ENCODE data around the gene ADGRD2. TPM values are rescaled to one million over a fixed set of nuclear protein-coding genes. Genes with fewer than 3 reads are reported as not detected.

Gene ADGRD2
- total RNA-seq, 1 experiment from 2014 or later = not detected

- DNase-seq (ENCODE audit: low read depth) = no peak
- in situ Hi-C loops (cut with HindIII; ENCODE audit: low pct_unique_long_range_greater_than_20kb, low sequenced_read_pairs) = no loop called here
These were observed 50.8 kb downstream of the ADGRD2 start for GRCh38 chr9:124500796-124501611.

GRCh38 chr9:124501771-124502320 lies 51.6 kb downstream of the ADGRD2 start:
- no peak for DNase-seq (ENCODE audit: low read depth)
- in situ Hi-C loops (cut with HindIII; ENCODE audit: low pct_unique_long_range_greater_than_20kb, low sequenced_read_pairs) = no loop called here

GRCh38 chr9:124502711-124503702 lies 52.8 kb downstream of the ADGRD2 start:
- in situ Hi-C loops (cut with HindIII; ENCODE audit: low pct_unique_long_range_greater_than_20kb, low sequenced_read_pairs) = no loop called here
- no peak for DNase-seq (ENCODE audit: low read depth)

- no peak for DNase-seq (ENCODE audit: low read depth)
- in situ Hi-C loops (cut with HindIII; ENCODE audit: low pct_unique_long_range_greater_than_20kb, low sequenced_read_pairs) = no loop called here
These were observed 53.7 kb downstream of the ADGRD2 start for GRCh38 chr9:124503713-124504529.

GRCh38 chr9:124504530-124505005 lies 54.3 kb downstream of the ADGRD2 start:
- DNase-seq (ENCODE audit: low read depth) = no peak
- in situ Hi-C loops (cut with HindIII; ENCODE audit: low pct_unique_long_range_greater_than_20kb, low sequenced_read_pairs) = no loop called here

GRCh38 chr9:124505006-124505900 lies 55.0 kb downstream of the ADGRD2 start:
- in situ Hi-C loops (cut with HindIII; ENCODE audit: low pct_unique_long_range_greater_than_20kb, low sequenced_read_pairs) = no loop called here
- no peak for DNase-seq (ENCODE audit: low read depth)

GRCh38 chr9:124505901-124506346 lies 55.7 kb downstream of the ADGRD2 start:
- in situ Hi-C loops (cut with HindIII; ENCODE audit: low pct_unique_long_range_greater_than_20kb, low sequenced_read_pairs) = no loop called here
- no peak for DNase-seq (ENCODE audit: low read depth)

GRCh38 chr9:124506433-124506832 lies 56.2 kb downstream of the ADGRD2 start:
- no peak for DNase-seq (ENCODE audit: low read depth)
- in situ Hi-C loops (cut with HindIII; ENCODE audit: low pct_unique_long_range_greater_than_20kb, low sequenced_read_pairs) = no loop called here

GRCh38 chr9:124506931-124507879 lies 57.0 kb downstream of the ADGRD2 start, which contains the start of gene NR5A1:
Gene NR5A1, minus strand, starts transcription at chr9:124507399. Its CDS starts 4,004 bp downstream, at chr9:124503395.
- DNase-seq (ENCODE audit: low read depth) = no peak
- in situ Hi-C loops (cut with HindIII; ENCODE audit: low pct_unique_long_range_greater_than_20kb, low sequenced_read_pairs) = no loop called here

- in situ Hi-C loops (cut with HindIII; ENCODE audit: low pct_unique_long_range_greater_than_20kb, low sequenced_read_pairs) = no loop called here
- DNase-seq (ENCODE audit: low read depth) = no peak
These were observed 57.7 kb downstream of the ADGRD2 start for GRCh38 chr9:124507880-124508423.

- no peak for DNase-seq (ENCODE audit: low read depth)
- in situ Hi-C loops (cut with HindIII; ENCODE audit: low pct_unique_long_range_greater_than_20kb, low sequenced_read_pairs) = no loop called here
These were observed 60.6 kb downstream of the ADGRD2 start for GRCh38 chr9:124510650-124511425.

- in situ Hi-C loops (cut with HindIII; ENCODE audit: low pct_unique_long_range_greater_than_20kb, low sequenced_read_pairs) = no loop called here
- DNase-seq (ENCODE audit: low read depth) = no peak
These were observed 61.2 kb downstream of the ADGRD2 start for GRCh38 chr9:124511426-124511840.

- in situ Hi-C loops (cut with HindIII; ENCODE audit: low pct_unique_long_range_greater_than_20kb, low sequenced_read_pairs) = no loop called here
- DNase-seq (ENCODE audit: low read depth) = no peak
These were observed 61.9 kb downstream of the ADGRD2 start for GRCh38 chr9:124511891-124512805.

- in situ Hi-C loops (cut with HindIII; ENCODE audit: low pct_unique_long_range_greater_than_20kb, low sequenced_read_pairs) = no loop called here
- DNase-seq (ENCODE audit: low read depth) = no peak
These were observed 62.6 kb downstream of the ADGRD2 start for GRCh38 chr9:124512806-124513204.
